Lung (tissue), 12 donors: ENCODE measurements around the gene RRAS. TPM values are rescaled to one million over a fixed set of nuclear protein-coding genes. Genes with fewer than 3 reads are reported as not detected.

Experiments used
- ATAC-seq: fragments of 200-7000 bp; cut with Tn5 transposase; one replicate; pipeline ENCODE4 v1.9.1; 2020; ENCODE audit warnings: moderate number of reproducible peaks; ENCODE audit not compliant: insufficient read depth, low FRiP score
- DNase-seq, 3 donors: peaks; one replicate each; pipeline ENCODE4 v3.0.0-alpha.2; 2013 to 2017
- H3K27ac ChIP-seq, 2 donors: one replicate each; pipeline ENCODE4 v1.5.1; 2013; ENCODE audit warnings: mild to moderate bottlenecking in 2 of 2, moderate library complexity in 2 of 2, control low read depth in 1 of 2, inconsistent platforms in 1 of 2, low read depth in 1 of 2, low read length in 1 of 2
- H3K27me3 ChIP-seq, 3 donors: one replicate each; pipeline ENCODE4 v1.5.1; 2013; ENCODE audit warnings: low read length in 2 of 3; ENCODE audit not compliant: control insufficient read depth in 3 of 3, insufficient read depth in 3 of 3
- H3K36me3 ChIP-seq, 4 donors: one replicate each; pipeline ENCODE4 v1.5.1; 2013; ENCODE audit warnings: low read length in 4 of 4, mild to moderate bottlenecking in 1 of 4, moderate library complexity in 1 of 4; ENCODE audit not compliant: control insufficient read depth in 4 of 4, insufficient read depth in 4 of 4
- H3K4me1 ChIP-seq, 5 donors: one replicate each; pipeline ENCODE4 v1.5.1; 2013; ENCODE audit warnings: low read length in 5 of 5, mild to moderate bottlenecking in 2 of 5, moderate library complexity in 1 of 5; ENCODE audit not compliant: control insufficient read depth in 5 of 5, insufficient read depth in 5 of 5
- H3K4me3 ChIP-seq: one replicate; pipeline ENCODE4 v1.5.1; 2013; ENCODE audit warnings: mild to moderate bottlenecking, control low read depth, moderate library complexity
- H3K9ac ChIP-seq, 2 donors: one replicate each; pipeline ENCODE4 v1.5.1; 2013; ENCODE audit warnings: low read length in 2 of 2, control low read depth in 1 of 2; ENCODE audit not compliant: insufficient read depth in 1 of 2
- H3K9me3 ChIP-seq, 4 donors: one replicate each; pipeline ENCODE4 v1.5.1; 2013; ENCODE audit warnings: low read length in 3 of 4, mild to moderate bottlenecking in 1 of 4, moderate library complexity in 1 of 4; ENCODE audit not compliant: control insufficient read depth in 4 of 4, insufficient read depth in 3 of 4
- CTCF ChIP-seq: IDR thresholded peaks from 2 replicates; pipeline ENCODE4 v1.5.1; 2012; ENCODE audit warnings: mild to moderate bottlenecking; ENCODE audit errors: control extremely low read depth, extremely low read depth
- WGBS, 2 donors: extraction: QIAGEN DNeasy Blood & Tissue Kit; methylation state at CpG; one replicate each; pipeline ENCODE4 v1.1.7; 2013; 5-methylcytosine and 5-hydroxymethylcytosine counted together
- polyA plus RNA-seq, 2 donors: library from polyadenylated mRNA; stranded (reverse); fragments of 200-250 nt; gene quantifications; one replicate each; pipeline ENCODE4 v1.2.1, GENCODE V29; 2013
- total RNA-seq, 2 donors: library from RNA; depleted of rRNA in 1 of 2; stranded (reverse); fragments of >200 nt in 1 of 2; gene quantifications; one replicate each; pipeline ENCODE4 v1.2.1, GENCODE V29; 2014 to 2021
- donor health status: control.
- donor health status: control.
- donor health status: Bipolar disorder and iron deficiency.
- donor health status: healthy.
- donor health status: DM: yes; HTN: yes; CAD: no.

Gene RRAS
- total and polyA plus RNA-seq, 4 donors = 26.3 to 180 (median 106) TPM

GRCh38 chr19:49614096-49614833, 25.7 kb downstream of the RRAS start:
- Histone ChIP-seq H3K9me3 (peaks cover 0 to 3% (median 0%) of the 10 kb centered on the region in 4 donors), H3K27ac (no peak overlapping the region), H3K36me3 (peaks cover 10 to 44% (median 36%) of the 10 kb centered on the region in 4 donors), H3K27me3 (no peaks in the 10 kb centered on the region), H3K4me3 (no peak overlapping the region), H3K9ac (no peak overlapping the region), H3K4me1 (peaks cover 0 to 9% (median 0%) of the 10 kb centered on the region in 5 donors)
- no peak for TF ChIP-seq CTCF
- DNase-seq = no peak
- 81 to 84% methylated on average over 19 of the region's 19 CpGs for WGBS, 2 donors
- ATAC-seq = no peak

GRCh38 chr19:49613374-49613773, 26.6 kb downstream of the RRAS start:
- TF ChIP-seq CTCF = no peak
- Histone ChIP-seq H3K27ac (no peak overlapping the region), H3K9me3 (peaks cover 0 to 3% (median 0%) of the 10 kb centered on the region in 4 donors), H3K36me3 (peaks cover 10 to 48% (median 40%) of the 10 kb centered on the region in 4 donors), H3K4me3 (no peak overlapping the region), H3K9ac (no peak overlapping the region), H3K4me1 (peaks cover 0 to 9% (median 0%) of the 10 kb centered on the region in 5 donors), H3K27me3 (no peaks in the 10 kb centered on the region)
- WGBS, 2 donors = 78 to 88% methylated on average over 4 of the region's 4 CpGs
- no peak for ATAC-seq
- no peak for DNase-seq

- no peak for TF ChIP-seq CTCF
- ATAC-seq = no peak
- no peaks in the 10 kb centered on the region for H3K27me3 ChIP-seq
- no peak for DNase-seq
- no peak overlapping the region for H3K9ac ChIP-seq
- no peak overlapping the region for H3K27ac ChIP-seq
- peaks cover 0 to 6% (median 0%) of the 10 kb centered on the region in 5 donors for H3K4me1 ChIP-seq
- H3K36me3 ChIP-seq = peaks cover 0 to 31% (median 26%) of the 10 kb centered on the region in 4 donors
- no peaks in the 10 kb centered on the region for H3K9me3 ChIP-seq
- 95 to 96% methylated on average over 12 of the region's 12 CpGs for WGBS, 2 donors
- H3K4me3 ChIP-seq = no peak overlapping the region
Observed at GRCh38 chr19:49609499-49610092, 30.3 kb downstream of the RRAS start.
